Measurements from ENCODE around the gene CLCA1.
A peak's percentile ranks its signal among the peaks of the same experiment; 100 is the strongest.

The CLCA1 gene

DNA sequence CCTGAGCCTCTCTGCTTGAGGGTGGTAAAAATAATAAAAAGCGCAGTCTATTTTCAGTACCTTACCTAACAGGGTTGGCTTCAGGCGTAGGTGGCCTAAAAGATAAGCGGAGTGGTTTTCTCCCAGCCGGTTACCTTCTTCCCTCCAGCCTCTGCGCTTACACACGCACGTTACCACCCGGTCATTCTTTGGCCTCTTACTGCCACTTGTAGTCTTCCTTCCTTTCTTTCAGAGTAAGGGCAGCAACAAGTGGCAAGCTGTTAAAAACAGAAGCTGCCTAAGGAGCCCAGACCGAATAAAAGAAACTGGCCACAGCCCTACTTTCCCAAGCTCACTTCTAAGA is 35.4 kb downstream of the CLCA1 start:
- peak; percentile 27 for DNase-seq (ENCODE audit: low read depth)

GRCh38 chr1:86504895-86505563 is 36.3 kb downstream of the CLCA1 start:
- DNase-seq (ENCODE audit: low read depth), result peak; percentile 90

DNA sequence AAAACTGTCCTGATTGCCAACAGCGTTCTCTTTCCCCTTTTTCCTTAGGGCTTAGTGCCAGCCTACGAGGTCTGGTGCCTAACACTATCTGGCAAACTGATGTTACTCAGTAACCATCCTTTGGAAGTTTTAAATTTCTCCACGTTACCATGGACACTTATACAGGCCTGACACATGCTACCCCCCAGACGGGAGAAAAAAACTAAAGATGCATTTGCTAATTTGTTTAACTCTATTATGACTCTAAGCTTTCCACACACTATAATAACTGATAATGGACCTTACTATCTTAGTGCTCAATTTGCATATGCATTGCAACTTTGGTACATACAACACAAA is 36.8 kb downstream of the CLCA1 start:
- no peak for DNase-seq (ENCODE audit: low read depth)

DNA sequence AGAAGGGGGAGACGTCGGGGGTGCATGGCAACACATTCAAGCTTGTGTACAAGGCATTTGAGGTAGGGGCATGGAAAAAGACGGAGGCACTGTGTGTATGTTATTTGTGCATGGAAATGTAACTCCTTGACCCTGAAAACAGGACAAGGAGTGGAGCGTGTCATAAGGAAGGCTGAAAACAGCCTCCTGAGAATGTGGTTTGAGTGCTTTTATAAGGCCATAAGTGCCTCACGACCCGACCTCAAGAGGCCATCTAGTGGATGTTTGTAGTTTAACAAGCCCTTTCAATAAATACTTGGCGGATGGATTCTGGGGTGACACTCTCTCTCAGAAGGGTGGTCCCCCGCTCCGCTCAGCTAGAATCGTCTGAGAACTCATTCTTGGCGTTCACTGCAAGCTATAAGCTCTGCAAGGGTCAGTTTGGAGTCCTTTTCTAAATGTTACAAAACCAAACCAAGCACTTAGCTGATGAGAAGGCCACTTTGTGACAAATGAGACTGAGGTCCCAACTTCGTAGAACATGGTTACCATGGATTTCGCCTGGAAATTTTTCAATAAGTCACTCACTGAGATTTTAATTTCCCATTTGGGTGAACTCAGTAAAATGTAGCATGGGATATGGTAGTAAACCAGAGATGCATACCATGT is 39.3 kb downstream of the CLCA1 start:
- DNase-seq (ENCODE audit: low read depth), result peak; percentile 54

DNA sequence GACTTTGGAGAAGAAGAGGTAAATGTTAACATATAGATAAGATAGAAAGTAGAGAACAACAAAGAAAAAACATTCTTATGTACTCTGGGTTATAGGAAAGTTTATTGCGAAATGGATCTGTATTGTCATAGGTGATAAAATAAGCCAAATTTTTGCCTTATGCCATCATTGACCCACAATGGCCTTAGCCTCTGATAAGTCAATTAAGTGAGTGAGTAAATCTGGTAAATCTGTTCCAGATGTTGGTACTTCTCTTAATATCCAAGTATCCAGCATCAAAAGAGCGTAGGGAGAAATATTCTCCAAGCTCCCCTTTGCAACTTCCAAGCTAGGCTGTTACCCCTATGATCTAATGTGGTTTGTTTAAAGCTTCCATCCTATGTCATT is 39.8 kb downstream of the CLCA1 start:
- DNase-seq (ENCODE audit: low read depth), result no peak

DNA sequence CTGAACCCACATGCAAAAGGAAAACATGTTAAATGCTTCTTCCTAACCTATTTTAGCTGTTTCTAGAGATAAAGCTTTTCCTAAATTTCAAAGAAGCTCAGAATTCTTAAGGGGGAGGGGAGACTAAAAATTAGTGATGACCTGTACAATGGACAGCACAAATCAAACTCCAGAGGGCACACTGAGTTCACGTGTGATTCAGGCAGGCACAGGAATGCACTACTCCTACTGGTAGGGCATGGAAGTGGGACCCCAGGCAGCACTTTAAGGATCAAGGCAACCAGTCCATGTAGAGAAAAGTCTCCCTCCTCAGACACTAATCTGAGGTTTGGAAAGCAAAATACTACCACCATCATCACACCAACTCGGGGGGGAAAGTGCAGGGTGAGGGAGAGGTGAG is 46.9 kb downstream of the CLCA1 start:
- DNase-seq (ENCODE audit: low read depth), result peak; percentile 19

GRCh38 chr1:86516335-86516734 is 47.6 kb downstream of the CLCA1 start:
- no peak for DNase-seq (ENCODE audit: low read depth)

- DNase-seq (ENCODE audit: low read depth), result no peak
These were observed 48.6 kb downstream of the CLCA1 start for GRCh38 chr1:86517336-86517735.

GRCh38 chr1:86520789-86521521 is 52.2 kb downstream of the CLCA1 start:
- DNase-seq (ENCODE audit: low read depth), result no peak

GRCh38 chr1:86521522-86521891 is 52.8 kb downstream of the CLCA1 start:
- DNase-seq (ENCODE audit: low read depth), result no peak

DNA sequence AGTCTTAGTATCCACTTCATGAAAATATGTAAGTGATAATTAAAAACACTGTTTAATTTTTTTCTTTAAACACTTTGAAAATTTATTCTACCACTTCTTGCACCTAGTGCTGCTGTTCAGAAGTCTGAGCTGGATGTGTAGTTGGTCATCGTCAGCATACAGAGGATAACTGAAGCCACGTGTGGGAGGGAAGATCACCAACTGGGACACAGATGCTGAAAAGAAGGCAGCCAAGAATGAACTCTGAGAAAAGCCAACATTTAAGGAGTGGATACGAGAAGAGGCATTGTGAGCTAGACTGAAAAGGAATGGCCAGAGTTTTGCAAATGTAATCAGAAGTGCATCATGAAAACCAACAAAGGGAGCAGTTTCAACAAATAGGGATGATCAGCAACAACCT is 53.5 kb downstream of the CLCA1 start:
- no peak for DNase-seq (ENCODE audit: low read depth)

DNA sequence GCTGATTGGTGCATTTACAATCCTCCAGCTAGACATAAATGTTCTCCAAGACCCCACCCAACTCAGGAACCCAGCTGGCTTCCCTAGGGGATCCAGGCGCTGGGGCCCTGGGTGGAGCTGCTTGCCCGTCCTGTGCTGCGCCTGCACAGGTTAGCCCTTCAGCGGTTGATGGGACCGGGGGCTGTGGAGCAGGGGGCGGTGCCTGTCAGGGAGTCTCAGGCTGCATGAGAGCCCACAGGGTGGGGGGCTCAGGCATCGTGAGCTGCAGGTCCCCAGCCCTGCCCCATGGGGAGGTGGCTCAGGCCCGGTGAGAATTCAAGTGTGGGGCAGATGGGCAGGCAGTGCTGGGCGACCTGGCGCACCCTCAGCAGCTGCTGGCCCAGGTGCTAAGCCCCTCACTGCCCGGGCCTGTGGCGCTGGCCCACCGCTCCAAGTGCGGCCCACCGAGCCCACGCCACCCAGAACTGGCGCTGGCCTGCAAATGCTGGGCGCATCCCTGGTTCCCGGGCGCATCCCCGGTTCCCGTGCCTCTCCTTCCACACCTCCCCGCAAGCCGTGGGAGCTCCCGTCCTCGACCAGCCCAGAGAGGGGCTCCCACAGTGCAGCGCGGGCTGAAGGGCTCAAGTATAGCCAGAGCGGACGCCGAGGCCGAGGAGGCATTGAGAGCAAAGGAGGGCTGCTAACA is 55.1 kb downstream of the CLCA1 start:
- no peak for DNase-seq (ENCODE audit: low read depth)

DNA sequence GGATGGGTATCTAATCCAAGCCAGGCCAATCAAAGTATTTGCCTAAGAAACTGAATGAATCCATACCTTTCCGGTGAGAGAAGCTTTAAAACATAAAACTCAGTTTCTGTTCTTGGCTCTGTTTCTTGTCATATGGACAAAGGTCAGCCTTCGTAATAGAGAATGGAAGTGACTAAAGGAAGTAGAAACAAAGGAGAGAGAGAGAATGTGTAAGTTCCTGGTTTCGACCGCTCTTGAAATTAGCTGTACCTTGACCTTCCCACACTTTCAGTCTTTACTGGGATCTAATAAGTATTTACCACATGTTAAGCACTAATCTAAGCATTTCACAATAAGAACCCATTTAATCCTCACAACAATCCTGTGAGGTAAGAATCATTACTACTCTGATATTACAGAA is 58.6 kb downstream of the CLCA1 start:
- DNase-seq (ENCODE audit: low read depth), result no peak

GRCh38 chr1:86530211-86530845 is 61.6 kb downstream of the CLCA1 start:
- no peak for DNase-seq (ENCODE audit: low read depth)

DNA sequence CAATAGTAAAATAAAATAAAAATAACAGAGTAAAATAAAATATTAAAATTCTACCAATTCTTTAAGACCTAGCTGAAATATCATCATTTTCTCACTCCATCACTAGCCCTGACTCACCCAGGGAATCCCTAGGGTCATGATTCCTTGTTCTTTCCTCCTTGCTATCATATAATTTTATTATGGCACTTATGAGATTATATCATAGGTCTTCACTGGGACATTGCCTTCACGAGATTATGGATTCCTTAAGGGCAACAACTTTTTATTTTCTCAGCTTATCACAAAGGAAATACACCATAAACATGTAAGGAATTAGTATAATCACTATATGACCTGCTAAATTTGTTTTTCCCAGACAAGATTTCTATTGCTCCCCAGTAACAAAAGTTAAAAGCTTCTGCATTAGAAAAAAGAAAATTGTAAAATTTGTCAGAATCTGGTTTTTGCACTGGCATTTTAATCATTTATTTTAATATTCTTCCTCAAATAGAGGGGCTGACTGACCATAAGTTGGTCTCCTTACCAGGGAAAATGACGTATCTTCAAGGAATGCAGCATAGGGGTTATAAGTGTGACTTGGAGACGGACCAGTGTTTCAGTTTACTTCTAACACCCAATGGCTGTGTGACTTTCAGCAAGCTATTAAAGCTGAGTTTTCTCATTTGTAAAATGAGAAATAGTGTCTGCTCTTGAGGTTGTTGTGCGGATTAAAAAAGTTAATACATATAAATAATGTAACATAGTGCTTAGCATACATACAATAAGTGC is 69.4 kb downstream of the CLCA1 start:
- no peak for DNase-seq (ENCODE audit: low read depth)

- no peak for DNase-seq (ENCODE audit: low read depth)
These were observed 70.0 kb downstream of the CLCA1 start for GRCh38 chr1:86538775-86539174.

GRCh38 chr1:86541859-86542258 is 73.1 kb downstream of the CLCA1 start:
- no peak for DNase-seq (ENCODE audit: low read depth)

- peak; percentile 2 for DNase-seq (ENCODE audit: low read depth)
These were observed 73.9 kb downstream of the CLCA1 start for GRCh38 chr1:86542631-86543030.

DNA sequence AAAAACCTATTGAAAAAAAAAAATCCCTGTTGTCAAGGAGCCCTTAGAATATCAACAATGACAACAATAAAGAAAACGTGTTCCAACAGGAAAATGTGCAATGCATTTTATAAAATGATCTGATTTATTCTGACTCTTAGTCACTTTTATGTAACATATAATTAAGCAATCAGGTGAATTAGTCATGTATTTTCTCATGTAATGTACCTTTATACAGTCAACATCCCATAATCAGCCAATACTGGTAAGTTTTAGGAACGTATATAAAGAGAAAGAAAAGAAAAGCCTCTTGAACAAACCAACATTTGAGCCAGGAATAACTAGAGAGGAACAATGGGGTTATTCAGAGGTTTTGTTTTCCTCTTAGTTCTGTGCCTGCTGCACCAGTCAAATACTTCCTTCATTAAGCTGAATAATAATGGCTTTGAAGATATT is 78.1 kb downstream of the CLCA1 start, which contains the start of gene CLCA4:
Gene CLCA4, plus strand, starts transcription at position 292 of the 435 bp plus-strand sequence. Its CDS starts 42 bp downstream, at position 334.
- no peak for DNase-seq (ENCODE audit: low read depth)

GRCh38 chr1:86548839-86549238 is 80.1 kb downstream of the CLCA1 start:
- DNase-seq (ENCODE audit: low read depth), result no peak

All from amniotic epithelial cell (primary cell).